K562 (cell line): ENCODE measurements around the gene SLC26A8. TPM values are rescaled to one million over a fixed set of nuclear protein-coding genes. Genes with fewer than 3 reads are reported as not detected.

Experiments
- ARID1B ChIP-seq: fragments of 450-650 bp; IDR thresholded peaks from 2 replicates; pipeline ENCODE4 v1.6.1; 2016; ENCODE audit warnings: antibody characterized with exemption, mild to moderate bottlenecking, inconsistent platforms
- ATF7 ChIP-seq: fragments of 450-650 bp; IDR thresholded peaks from 2 replicates; pipeline ENCODE4 v1.7.1; 2014; ENCODE audit warnings: mild to moderate bottlenecking, moderate library complexity
- CEBPZ ChIP-seq: fragments of 150-350 bp; IDR thresholded peaks from 2 replicates; pipeline ENCODE4 v1.6.1; 2014; ENCODE audit warnings: low read depth, mild to moderate bottlenecking, low read length, borderline replicate concordance
- EHMT2 ChIP-seq: fragments of 450-650 bp; IDR thresholded peaks from 2 replicates; pipeline ENCODE4 v1.6.1; 2018; ENCODE audit warnings: antibody characterized with exemption
- KAT2B ChIP-seq: IDR thresholded peaks from one replicate; pipeline ENCODE4 v1.6.1; 2012; ENCODE audit warnings: low read depth, mild to moderate bottlenecking, control low read depth, inconsistent platforms, low read length, moderate library complexity
- MECOM ChIP-seq: fragments of 250-450 bp; sonication (Bioruptor Pico); IDR thresholded peaks from 2 replicates; pipeline ENCODE4 v1.8.0; 2022; ENCODE audit warnings: inconsistent platforms
- MITF ChIP-seq: IDR thresholded peaks from 2 replicates; pipeline ENCODE4 v1.6.1; 2014; ENCODE audit warnings: antibody characterized with exemption
- NCOA1 ChIP-seq: fragments of 450-650 bp; IDR thresholded peaks from 2 replicates; pipeline ENCODE4 v1.6.1; 2016; ENCODE audit warnings: low read depth
- RERE ChIP-seq: sonication (generic); formaldehyde crosslinking; IDR thresholded peaks from 2 replicates; pipeline ENCODE4 v1.8.0; 2023; ENCODE audit warnings: missing genetic modification reagents, mild to moderate bottlenecking, borderline replicate concordance
- SNIP1 ChIP-seq: fragments of 450-650 bp; IDR thresholded peaks from 2 replicates; pipeline ENCODE4 v1.7.1; 2017; ENCODE audit warnings: low read depth, mild to moderate bottlenecking
- SNRNP70 ChIP-seq: fragments of 200-400 bp; formaldehyde crosslinking; optimal IDR thresholded peaks from 2 replicates; pipeline ENCODE3; 2017; ENCODE audit warnings: low read depth, low read length
- SP2 ChIP-seq: IDR thresholded peaks from 2 replicates; pipeline ENCODE4 v1.6.1; 2011; ENCODE audit warnings: mild to moderate bottlenecking, low read depth, low read length, moderate library complexity; ENCODE audit not compliant: poor library complexity, severe bottlenecking; ENCODE audit errors: extremely low read depth
- TARDBP ChIP-seq: fragments of 450-650 bp; IDR thresholded peaks from 2 replicates; pipeline ENCODE4 v1.6.1; 2016
- U2AF1 ChIP-seq: fragments of 200-400 bp; formaldehyde crosslinking; optimal IDR thresholded peaks from 2 replicates; pipeline ENCODE3; 2017; ENCODE audit warnings: mild to moderate bottlenecking, low read depth, low read length, moderate library complexity
- ZBTB26 ChIP-seq: fragments of 450-650 bp; formaldehyde crosslinking; IDR thresholded peaks from 2 replicates; pipeline ENCODE4 v1.4.0; 2022; ENCODE audit warnings: missing genetic modification characterization
- ZNF239 ChIP-seq: fragments of 250-450 bp; sonication (Bioruptor Pico); IDR thresholded peaks from 2 replicates; pipeline ENCODE4 v1.4.0; 2020; ENCODE audit warnings: mild to moderate bottlenecking
- ZNF551 ChIP-seq: fragments of 250-450 bp; sonication (Bioruptor Pico); IDR thresholded peaks from 2 replicates; pipeline ENCODE4 v1.5.0; 2021; ENCODE audit warnings: mild to moderate bottlenecking, moderate library complexity
- polyA plus RNA-seq, 8 experiments: library from polyadenylated mRNA; depleted of rRNA in 4 of 8; stranded (reverse) in 5 of 8; unstranded in 3 of 8; fragments of >200 nt; fragmentation: Nextera tagmentation in 2 of 8; fragmentation: Illumina TruSeq in 1 of 8; extraction: Ambion mirVana in 2 of 8; extraction: Trizol in 1 of 8; gene quantifications; 2 replicates each; pipeline versions ENCODE4 v1.2.1 to v1.2.3, GENCODE V29; 2011 to 2014; ENCODE audit warnings: inconsistent platforms in 1 of 8, missing spikeins in 1 of 8
- total RNA-seq, 7 experiments: library from RNA; depleted of rRNA in 6 of 7; stranded (reverse); fragments of >200 nt in 6 of 7; fragmentation: Illumina TruSeq in 2 of 7; extraction: Trizol in 2 of 7; gene quantifications; 2 replicates each; pipeline versions ENCODE4 v1.2.1 to v1.2.3, GENCODE V29; 2011 to 2021; ENCODE audit warnings: low replicate concordance in 1 of 7

Gene SLC26A8
- total and polyA plus RNA-seq, 9 of the 15 experiments (the other 6 are each of a cell fraction or from before 2014, with no cell fraction given): not detected

GRCh38 chr6:35973670-35974222, 50.7 kb downstream of the SLC26A8 start (continued):
- no peak for TF ChIP-seq U2AF1
- no peak for TF ChIP-seq CEBPZ
- TF ChIP-seq RERE (CRISPR knock-in tag): no peak
- no peak for TF ChIP-seq MITF
- TF ChIP-seq SP2: no peak
- TF ChIP-seq EHMT2: peak; percentile 61; the same call in 1 of the 2 replicates
- no peak for TF ChIP-seq NCOA1
- TF ChIP-seq ZNF239 (CRISPR knock-in tag): no peak
- TF ChIP-seq ZNF551 (CRISPR knock-in tag): no peak
- TF ChIP-seq MECOM (CRISPR knock-in tag): no peak
- TF ChIP-seq ZBTB26: no peak
- TF ChIP-seq SNRNP70: no peak
- no peak for TF ChIP-seq TARDBP
- peak; percentile 68 for TF ChIP-seq ARID1B
- no peak for TF ChIP-seq SNIP1
- no peak for TF ChIP-seq KAT2B
- TF ChIP-seq ATF7: peak; percentile 40; the same call in 1 of the 2 replicates
